Endothelial cell of umbilical vein (primary cell): Measurements from ENCODE around the gene ANKMY1. TPM values are rescaled to one million over a fixed set of nuclear protein-coding genes. Genes with fewer than 3 reads are reported as not detected.

Experiments used
- BruUV-seq: library from RNA; stranded (reverse); fragments of 400-500 nt; replicated peaks from 2 replicates; lab custom pipeline; 2021; lab: Mats Ljungman, UMichigan
- CTCF ChIA-PET: fragments of 300-600, 350-600 bp; sonication (Branson Sonifier 250); formaldehyde crosslinking; loops from one replicate; lab custom pipeline; 2021; ENCODE audit warnings: antibody characterized with exemption, inconsistent platforms; lab: Charles Lee
- POLR2A ChIA-PET: fragments of 300-600, 350-600 bp; sonication (Branson Sonifier 250); formaldehyde crosslinking; loops from one replicate; lab custom pipeline; 2021; ENCODE audit warnings: antibody characterized with exemption, inconsistent platforms; lab: Charles Lee
- DNase-seq: peaks from one replicate; pipeline ENCODE4 v3.0.0-alpha.2; 2011; ENCODE audit warnings: low read depth, low spot score
- FAIRE-seq: peaks from 2 replicates; lab custom pipeline; 2011; peaks lifted over from hg19 to GRCh38; lab: Jason Lieb, UNC
- H2AFZ ChIP-seq: 2 replicates; pipeline ENCODE4 v1.6.0; 2012; ENCODE audit warnings: low read depth, low read length, control low read depth, inconsistent platforms
- H3K27ac ChIP-seq: 2 replicates; pipeline ENCODE4 v1.5.1; 2011; ENCODE audit warnings: low read depth, mild to moderate bottlenecking, control low read depth, low read length, moderate library complexity; ENCODE audit not compliant: insufficient read depth
- H3K27me3 ChIP-seq, 2 experiments: 2 replicates each; pipeline versions ENCODE4 v1.6.0 to v1.6.1; 2011; ENCODE audit warnings: low read length in 2 of 2, mixed read lengths in 1 of 2; ENCODE audit not compliant: control insufficient read depth in 2 of 2, insufficient read depth in 2 of 2
- H3K36me3 ChIP-seq, 2 experiments: 2 replicates in 1 of 2; 3 replicates in 1 of 2; pipeline ENCODE4 v1.5.1; 2011; ENCODE audit warnings: low read length in 2 of 2, mild to moderate bottlenecking in 1 of 2, moderate library complexity in 1 of 2; ENCODE audit not compliant: control insufficient read depth in 2 of 2, insufficient read depth in 2 of 2; ENCODE audit errors: extremely low read depth in 1 of 2
- H3K4me1 ChIP-seq: 3 replicates; pipeline ENCODE4 v1.5.1; 2011; ENCODE audit warnings: mild to moderate bottlenecking, low read length; ENCODE audit not compliant: control insufficient read depth, insufficient read depth; ENCODE audit errors: extremely low read depth
- H3K4me2 ChIP-seq: 2 replicates; pipeline ENCODE4 v1.6.1; 2011; ENCODE audit warnings: low read length, control low read depth, mixed read lengths; ENCODE audit not compliant: insufficient read depth
- H3K4me3 ChIP-seq, 3 experiments: fragments of 200-600 bp in 1 of 3; sonication (generic), shearing (Covaris generic) in 1 of 3; replicated peaks in 1 of 3; 2 replicates each; pipeline ENCODE4 v1.5.1; 2011 to 2016; ENCODE audit warnings: control low read depth in 3 of 3, low read length in 3 of 3, mild to moderate bottlenecking in 2 of 3, inconsistent platforms in 1 of 3, low read depth in 1 of 3, moderate library complexity in 1 of 3; ENCODE audit not compliant: insufficient read depth in 1 of 3
- H3K79me2 ChIP-seq: 2 replicates; pipeline ENCODE4 v1.6.0; 2012; ENCODE audit warnings: low read length, inconsistent platforms; ENCODE audit not compliant: control insufficient read depth, insufficient read depth
- H3K9ac ChIP-seq: replicated peaks from 2 replicates; pipeline ENCODE3; 2011; ENCODE audit warnings: low read length, control low read depth; ENCODE audit not compliant: insufficient read depth; ENCODE audit errors: extremely low read depth
- H3K9me1 ChIP-seq: replicated peaks from 3 replicates; pipeline ENCODE4 v1.6.0; 2011; ENCODE audit warnings: mild to moderate bottlenecking, low read length; ENCODE audit not compliant: control insufficient read depth, insufficient read depth; ENCODE audit errors: extremely low read depth
- H3K9me3 ChIP-seq: replicated peaks from 2 replicates; pipeline ENCODE4 v1.5.1; 2012; ENCODE audit warnings: low read length, inconsistent platforms; ENCODE audit not compliant: control insufficient read depth, insufficient read depth
- H4K20me1 ChIP-seq: replicated peaks from 2 replicates; pipeline ENCODE3; 2011; ENCODE audit warnings: mild to moderate bottlenecking, low read length; ENCODE audit not compliant: control insufficient read depth, insufficient read depth; ENCODE audit errors: extremely low read depth
- EZH2 ChIP-seq: IDR thresholded peaks from 2 replicates; pipeline ENCODE4 v1.6.1; 2012; ENCODE audit warnings: borderline replicate concordance, low read depth, mild to moderate bottlenecking, moderate library complexity, low read length, inconsistent platforms; ENCODE audit not compliant: severe bottlenecking
- FOS ChIP-seq: IDR thresholded peaks from 2 replicates; pipeline ENCODE4 v1.6.1; 2011; ENCODE audit warnings: mild to moderate bottlenecking, low read length, moderate library complexity, borderline replicate concordance; ENCODE audit not compliant: insufficient read depth
- GATA2 ChIP-seq: IDR thresholded peaks from 2 replicates; pipeline ENCODE4 v1.7.0; 2011; ENCODE audit warnings: low read depth, mild to moderate bottlenecking, moderate library complexity, mixed read lengths, low read length; ENCODE audit not compliant: insufficient read length, insufficient read depth
- JUN ChIP-seq: IDR thresholded peaks from 2 replicates; pipeline ENCODE4 v1.6.1; 2011; ENCODE audit warnings: borderline replicate concordance, low read depth; ENCODE audit not compliant: insufficient read length, insufficient read depth
- MAX ChIP-seq: IDR thresholded peaks from 2 replicates; pipeline ENCODE4 v1.6.1; 2011; ENCODE audit not compliant: insufficient read depth, insufficient read length
- MYC ChIP-seq: IDR thresholded peaks from one replicate; pipeline ENCODE4 v1.6.1; 2011; ENCODE audit warnings: mild to moderate bottlenecking, low read depth, low read length
- POLR2A ChIP-seq: IDR thresholded peaks from 2 replicates; pipeline ENCODE4 v1.6.1; 2012; ENCODE audit warnings: low read depth, mild to moderate bottlenecking, control low read depth, low read length
- POLR2AphosphoS5 ChIP-seq: IDR thresholded peaks from 2 replicates; pipeline ENCODE4 v1.6.1; 2012; ENCODE audit warnings: low read depth, mild to moderate bottlenecking, control low read depth, low read length, moderate library complexity; ENCODE audit not compliant: insufficient read depth
- dilution Hi-C: fragments of 300-500 bp; cut with MboI; formaldehyde crosslinking; loops from one replicate; pipeline ENCODE4 v1.15.0; 2019; ENCODE audit warnings: low sequenced_read_pairs; ENCODE audit not compliant: extremely low pct_ligation_motif_present
- intact Hi-C: fragments of 100-400 bp; cut with micrococcal nuclease; formaldehyde crosslinking; loops from one replicate; pipeline ENCODE4 v1.10.0; 2022
- polyA plus RNA-seq, 4 experiments: library from polyadenylated mRNA; depleted of rRNA in 3 of 4; stranded (reverse) in 3 of 4; unstranded in 1 of 4; fragments of >200 nt; gene quantifications; 2 replicates each; pipeline versions ENCODE4 v1.2.1 to v1.2.3, GENCODE V29; 2011 to 2012; ENCODE audit warnings: missing spikeins in 1 of 4
- total RNA-seq: library from RNA; stranded (reverse); gene quantifications from 2 replicates; pipeline ENCODE4 v1.2.3, GENCODE V29; 2021
- TF ChIP-seq, protein P1 (sequence below), 2 donors: IDR thresholded peaks; 1 replicate in 1 of 2; 2 replicates in 1 of 2; pipeline ENCODE4 v1.5.1; 2011; ENCODE audit warnings: low read length in 2 of 2, mild to moderate bottlenecking in 2 of 2, moderate library complexity in 2 of 2, control low read depth in 1 of 2, inconsistent platforms in 1 of 2, low read depth in 1 of 2; ENCODE audit not compliant: insufficient read depth in 1 of 2; ENCODE audit errors: extremely low read depth in 1 of 2

The ANKMY1 gene
- total and polyA plus RNA-seq, 2 donors (not counting 3 experiments of a cell fraction or from before 2014, with no cell fraction given), result 9.0 to 16.0 TPM

- Histone ChIP-seq H4K20me1 (no peaks in the 10 kb centered on the region), H3K4me1 (no peaks in the 10 kb centered on the region), H3K9me3 (no peaks in the 10 kb centered on the region), H3K27me3 (no peaks in the 10 kb centered on the region), H3K4me2 (no peak overlapping the region), H3K36me3 (no peaks in the 10 kb centered on the region), H3K4me3 (no peak overlapping the region), H3K27ac (no peak overlapping the region), H2AFZ (no peak overlapping the region), H3K9ac (no peak overlapping the region), H3K9me1 (no peaks in the 10 kb centered on the region), H3K79me2 (no peaks in the 10 kb centered on the region)
- intact Hi-C loops, result no loop called here
- no peak for TF ChIP-seq GATA2
- TF ChIP-seq FOS, result no peak
- TF ChIP-seq, protein P1, sequence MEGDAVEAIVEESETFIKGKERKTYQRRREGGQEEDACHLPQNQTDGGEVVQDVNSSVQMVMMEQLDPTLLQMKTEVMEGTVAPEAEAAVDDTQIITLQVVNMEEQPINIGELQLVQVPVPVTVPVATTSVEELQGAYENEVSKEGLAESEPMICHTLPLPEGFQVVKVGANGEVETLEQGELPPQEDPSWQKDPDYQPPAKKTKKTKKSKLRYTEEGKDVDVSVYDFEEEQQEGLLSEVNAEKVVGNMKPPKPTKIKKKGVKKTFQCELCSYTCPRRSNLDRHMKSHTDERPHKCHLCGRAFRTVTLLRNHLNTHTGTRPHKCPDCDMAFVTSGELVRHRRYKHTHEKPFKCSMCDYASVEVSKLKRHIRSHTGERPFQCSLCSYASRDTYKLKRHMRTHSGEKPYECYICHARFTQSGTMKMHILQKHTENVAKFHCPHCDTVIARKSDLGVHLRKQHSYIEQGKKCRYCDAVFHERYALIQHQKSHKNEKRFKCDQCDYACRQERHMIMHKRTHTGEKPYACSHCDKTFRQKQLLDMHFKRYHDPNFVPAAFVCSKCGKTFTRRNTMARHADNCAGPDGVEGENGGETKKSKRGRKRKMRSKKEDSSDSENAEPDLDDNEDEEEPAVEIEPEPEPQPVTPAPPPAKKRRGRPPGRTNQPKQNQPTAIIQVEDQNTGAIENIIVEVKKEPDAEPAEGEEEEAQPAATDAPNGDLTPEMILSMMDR (IDR thresholded peaks at IDR 0.05; ENCODE audit: extremely low read depth in 1 of 2, insufficient read depth in 1 of 2, low read depth in 1 of 2, low read length in 2 of 2), result no peak
- no peak for TF ChIP-seq MYC
- no peak for TF ChIP-seq EZH2
- no peak for TF ChIP-seq JUN
- TF ChIP-seq MAX, result no peak
- TF ChIP-seq POLR2A, result no peak
- no peak for TF ChIP-seq POLR2AphosphoS5
- no peak for FAIRE-seq
- BruUV-seq, result no TSS peak
- POLR2A ChIA-PET, result no interaction called here
- dilution Hi-C loops, result no loop called here
- CTCF ChIA-PET, result interaction anchor here (1.5 kb wide), 1 partner anchor 331 kb away, joined by 5 read pairs; no protein-coding TSS in a partner anchor
- DNase-seq, result no peak
These were observed 48.8 kb downstream of the ANKMY1 start for GRCh38 chr2:240508832-240509545.
